HG03103 (cell line): ENCODE data around the gene ZFPL1.

Experiments
- ATAC-seq: cut with Tn5 transposase; IDR thresholded peaks from one replicate; pipeline ENCODE4 v1.9.1; 2021; ENCODE audit warnings: low read depth; ENCODE audit not compliant: unreplicated experiment

ZFPL1 gene

GRCh38 chr11:65083834-65084597 lies at the start of gene ZFPL1, which contains the start of gene CDCA5:
TSS of gene ZFPL1 (plus strand) at chr11:65084222. CDS start at chr11:65084699, 477 bp downstream.
TSS of gene CDCA5 (minus strand) at chr11:65084040. CDS start at chr11:65083978, 62 bp downstream.
- ATAC-seq: peak; percentile 80

DNA sequence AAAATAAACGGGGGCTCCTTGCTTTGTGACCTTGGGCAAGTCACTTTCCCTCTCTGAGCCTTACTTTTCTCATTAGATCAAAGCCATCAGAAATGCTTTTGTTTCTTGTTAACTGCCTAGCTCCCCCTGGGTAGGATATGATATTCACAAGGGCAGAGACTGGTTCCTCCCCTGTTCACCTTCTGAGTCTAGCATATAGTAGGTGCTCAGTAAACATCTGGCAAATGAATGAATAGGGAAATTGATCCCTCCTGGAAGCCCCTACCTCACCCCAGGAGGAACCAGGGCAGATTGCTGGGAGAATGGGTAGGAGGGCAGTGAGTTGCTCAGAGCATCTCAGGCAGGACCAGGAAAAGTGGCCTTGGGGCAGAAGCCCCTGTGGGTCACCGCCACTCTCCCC lies 49.6 kb upstream of the ZFPL1 start:
- ATAC-seq: no peak

DNA sequence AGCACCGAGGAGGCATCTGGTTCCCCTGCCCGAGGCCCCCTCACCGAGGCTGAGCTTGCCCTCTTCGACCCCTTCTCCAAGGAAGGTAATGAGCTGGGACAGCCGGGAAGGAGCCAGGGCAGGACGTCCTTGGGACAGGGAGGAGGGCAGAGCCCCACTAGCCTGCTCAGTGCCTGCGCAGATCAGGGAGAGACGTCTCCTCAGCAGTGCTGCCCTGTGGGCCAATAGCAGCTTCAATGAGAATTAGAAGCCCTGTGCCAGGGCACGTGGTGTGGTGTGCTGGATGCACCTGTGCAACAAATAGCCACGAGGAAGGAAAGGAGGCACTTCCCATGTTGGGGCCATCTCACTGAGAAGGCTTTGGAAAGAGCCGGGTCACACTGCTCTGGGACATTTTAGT lies 48.4 kb upstream of the ZFPL1 start:
- no peak for ATAC-seq

DNA sequence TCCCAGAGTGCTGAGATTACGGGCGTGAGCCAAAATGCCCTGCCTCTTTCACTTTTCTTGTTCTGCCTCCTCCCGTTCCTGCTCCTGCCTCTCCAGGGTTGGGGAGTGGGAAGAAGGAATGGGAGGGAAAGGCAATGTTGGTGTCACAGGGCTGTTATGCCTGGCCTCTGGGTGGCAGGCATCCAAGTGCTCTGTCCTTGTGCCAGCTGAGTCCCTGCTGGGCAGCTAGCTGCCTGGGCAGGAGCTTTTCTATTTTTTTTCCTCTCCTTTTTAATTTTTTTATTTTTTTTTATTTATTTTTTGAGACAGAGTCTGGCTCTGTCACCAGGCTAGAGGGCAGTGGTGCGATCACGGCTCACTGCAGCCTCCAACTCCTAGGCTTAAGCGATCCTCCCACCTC lies 47.1 kb upstream of the ZFPL1 start:
- no peak for ATAC-seq

- no peak for ATAC-seq
Observed at GRCh38 chr11:65040520-65040846, 43.5 kb upstream of the ZFPL1 start.

- peak; percentile 83 for ATAC-seq
Observed at GRCh38 chr11:65040847-65041622, 43.0 kb upstream of the ZFPL1 start, which contains the start of gene SAC3D1. TSS of gene SAC3D1 (plus strand) at chr11:65041210. CDS start at chr11:65041293, 83 bp downstream.

DNA sequence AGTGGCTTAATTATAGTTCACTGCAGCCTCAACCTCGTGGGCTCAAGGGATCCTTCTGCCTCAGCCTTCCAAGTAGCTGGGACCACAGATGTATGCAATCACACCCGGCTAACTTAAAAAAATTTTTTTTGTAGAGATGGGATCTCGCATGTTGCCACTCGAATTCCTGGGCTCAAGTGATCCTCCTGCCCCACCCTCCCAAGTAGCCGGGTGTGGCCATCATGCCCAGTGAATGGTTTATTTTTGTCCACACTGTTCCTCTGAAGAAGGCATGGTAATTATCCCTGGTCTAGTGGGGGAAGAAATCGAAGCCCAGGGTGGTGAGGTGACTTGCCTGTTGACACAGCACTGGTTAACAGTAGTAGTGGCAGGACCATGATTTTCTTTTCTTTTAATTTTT lies 41.1 kb upstream of the ZFPL1 start:
- no peak for ATAC-seq

DNA sequence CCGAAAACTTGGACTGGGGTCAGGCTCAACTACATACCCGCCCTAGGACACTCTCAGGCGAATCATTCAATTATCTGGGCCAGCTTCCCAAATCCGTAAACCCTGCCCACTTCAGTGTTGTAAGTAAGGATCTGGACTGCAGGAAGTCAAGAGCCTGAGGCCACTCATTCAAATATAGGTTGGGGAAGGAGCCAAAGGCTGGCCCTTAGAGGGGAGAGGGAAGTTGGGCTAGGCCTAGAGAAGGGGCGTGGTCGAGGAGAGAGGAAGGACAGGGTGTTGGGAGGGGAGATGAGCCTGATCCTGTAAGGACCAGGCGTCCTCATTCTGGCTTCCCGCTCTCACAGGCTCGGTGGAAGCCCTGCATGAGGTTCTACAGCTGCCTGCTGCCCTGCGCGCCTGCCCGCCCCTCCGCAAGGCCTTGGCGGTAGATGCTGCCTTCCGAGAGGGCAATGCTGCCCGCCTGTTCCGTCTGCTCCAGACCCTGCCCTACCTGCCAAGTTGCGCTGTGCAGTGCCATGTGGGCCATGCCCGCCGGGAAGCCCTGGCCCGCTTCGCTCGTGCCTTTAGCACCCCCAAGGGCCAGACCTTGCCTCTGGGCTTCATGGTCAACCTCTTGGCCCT lies 40.0 kb upstream of the ZFPL1 start:
- no peak for ATAC-seq

- no peak for ATAC-seq
Observed at GRCh38 chr11:65045061-65045460, 39.0 kb upstream of the ZFPL1 start.

DNA sequence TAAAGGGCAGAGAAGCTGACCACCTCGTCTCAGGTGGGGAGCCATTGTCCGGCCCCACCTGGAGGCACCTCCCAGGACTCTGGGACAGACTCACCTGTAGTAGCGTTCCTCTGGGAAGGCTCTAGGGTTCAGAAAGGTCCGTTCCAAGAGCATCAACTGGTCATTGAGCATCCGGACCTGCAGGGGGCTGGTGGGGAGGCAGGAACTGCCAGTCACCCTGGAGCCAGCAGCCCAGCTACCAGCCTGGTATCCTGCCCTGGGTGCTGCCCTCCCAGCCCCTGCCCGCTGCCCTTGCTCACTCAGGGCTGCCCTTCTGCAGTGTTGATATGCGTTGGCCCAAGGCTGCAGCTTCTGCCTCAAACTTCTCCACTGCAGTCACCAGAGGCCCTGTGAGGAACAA lies 38.3 kb upstream of the ZFPL1 start:
- no peak for ATAC-seq

GRCh38 chr11:65047581-65048422 lies 36.2 kb upstream of the ZFPL1 start:
- no peak for ATAC-seq

DNA sequence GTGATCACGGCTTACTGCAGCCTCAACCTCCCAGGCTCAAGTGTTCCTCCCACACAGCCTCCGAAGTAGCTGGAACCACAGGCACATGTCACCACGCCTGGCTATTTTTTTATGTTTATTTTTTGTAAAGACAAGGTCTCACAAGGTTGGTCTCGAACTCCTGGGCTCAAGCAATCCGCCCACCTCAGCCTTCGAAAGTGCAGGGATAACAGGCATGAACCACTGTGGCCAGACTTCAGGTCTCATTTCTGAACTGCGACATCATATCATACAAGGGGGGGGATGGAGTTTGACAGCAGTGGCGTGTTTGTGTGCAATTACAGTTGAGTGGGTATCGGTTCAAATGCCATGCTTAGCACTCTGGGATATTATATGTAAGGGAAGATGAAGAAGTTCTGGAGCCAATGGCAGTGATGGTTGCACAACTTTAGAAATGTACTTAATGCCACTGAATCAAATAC lies 32.6 kb upstream of the ZFPL1 start:
- no peak for ATAC-seq

DNA sequence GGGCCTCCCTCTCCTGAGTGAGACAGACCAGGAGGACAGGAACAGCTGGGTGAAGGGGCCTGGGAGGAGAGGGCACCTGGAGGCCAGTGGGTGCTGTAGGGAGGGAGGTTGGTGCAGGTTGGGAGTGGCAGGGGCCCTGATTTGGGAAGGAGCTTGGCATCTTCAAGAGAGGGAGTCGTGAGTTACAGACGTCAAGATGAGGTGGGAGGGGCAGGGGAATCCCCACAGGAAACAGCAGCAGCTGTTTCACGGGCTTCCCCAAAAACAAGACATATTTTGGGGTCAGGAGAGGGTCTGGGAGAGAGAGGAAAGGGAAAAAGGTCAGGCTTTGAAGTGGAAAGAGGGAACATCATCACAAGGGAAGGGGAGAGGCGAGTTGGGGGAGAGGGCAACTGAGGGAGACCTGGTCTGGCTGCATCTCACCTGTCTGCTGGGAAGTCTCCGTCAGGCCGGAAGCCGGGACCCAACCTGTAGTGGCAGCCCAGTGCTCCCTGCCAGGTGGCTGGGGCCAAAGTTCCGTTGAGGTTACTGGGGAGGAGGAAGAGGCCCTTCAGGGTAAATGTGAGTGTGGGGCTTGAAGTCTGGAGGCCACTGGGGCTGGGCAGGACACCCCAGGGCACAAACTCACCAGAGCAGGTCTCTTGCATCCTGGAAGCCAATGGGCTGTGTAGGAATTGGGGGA lies 30.1 kb upstream of the ZFPL1 start:
- no peak for ATAC-seq

DNA sequence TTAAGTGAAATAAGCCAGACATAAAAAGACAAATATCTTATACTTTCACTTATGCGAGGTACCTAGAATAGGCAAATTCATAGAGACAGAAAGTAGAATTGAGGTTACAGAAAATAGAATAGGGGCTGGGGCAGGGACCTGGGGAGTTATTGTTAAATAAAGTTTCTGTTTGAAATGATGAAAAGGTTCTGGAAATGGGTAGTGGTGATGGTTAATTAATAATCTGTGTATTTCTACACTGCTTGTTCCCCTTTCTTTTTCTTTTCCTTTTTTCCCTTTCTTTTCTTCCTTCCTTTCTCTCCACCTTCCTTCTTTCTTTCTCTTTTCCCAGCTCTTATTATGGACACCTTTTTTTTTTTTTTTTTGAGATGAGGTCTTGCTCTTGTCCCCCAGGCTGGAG lies 28.5 kb upstream of the ZFPL1 start:
- no peak for ATAC-seq

DNA sequence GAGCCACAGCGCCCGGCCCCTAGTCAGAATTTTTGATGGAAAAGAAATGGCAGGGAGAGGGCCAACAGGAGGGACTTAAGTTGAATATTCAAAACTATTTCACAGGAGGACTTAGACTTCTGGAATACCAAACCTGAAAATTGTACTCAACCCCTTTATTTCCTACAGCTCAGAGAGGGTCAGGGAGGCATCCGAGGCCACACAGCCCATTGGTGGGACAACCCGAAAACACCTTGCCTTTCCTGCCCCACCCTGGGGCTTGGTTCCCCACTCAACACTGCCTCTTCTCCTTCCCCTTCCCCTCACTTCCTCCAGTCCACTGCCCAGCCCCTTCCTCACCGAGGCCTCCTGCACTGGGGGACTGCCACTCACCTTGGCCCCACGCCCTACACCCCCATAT lies 27.0 kb upstream of the ZFPL1 start:
- ATAC-seq: no peak

DNA sequence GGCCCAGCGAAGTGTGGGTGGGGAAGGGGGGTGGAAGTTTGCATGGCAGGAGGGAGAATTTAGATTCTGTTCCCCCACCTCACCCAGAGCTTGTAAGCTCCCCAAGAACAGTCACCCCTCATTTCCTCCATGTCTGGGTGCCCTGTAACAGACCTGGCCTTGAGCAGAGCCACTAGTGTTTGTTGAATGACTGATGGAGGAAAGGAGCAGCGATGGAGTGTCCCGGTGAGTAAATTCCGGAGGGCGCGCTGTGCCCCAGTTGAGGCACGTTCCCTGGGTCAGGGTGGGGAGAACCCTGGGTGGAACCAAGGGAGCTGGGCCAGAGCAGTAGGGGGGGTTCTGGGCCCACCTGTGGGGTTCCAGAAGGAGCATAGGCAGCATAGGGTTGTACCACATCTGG lies 26.5 kb upstream of the ZFPL1 start:
- ATAC-seq: no peak

DNA sequence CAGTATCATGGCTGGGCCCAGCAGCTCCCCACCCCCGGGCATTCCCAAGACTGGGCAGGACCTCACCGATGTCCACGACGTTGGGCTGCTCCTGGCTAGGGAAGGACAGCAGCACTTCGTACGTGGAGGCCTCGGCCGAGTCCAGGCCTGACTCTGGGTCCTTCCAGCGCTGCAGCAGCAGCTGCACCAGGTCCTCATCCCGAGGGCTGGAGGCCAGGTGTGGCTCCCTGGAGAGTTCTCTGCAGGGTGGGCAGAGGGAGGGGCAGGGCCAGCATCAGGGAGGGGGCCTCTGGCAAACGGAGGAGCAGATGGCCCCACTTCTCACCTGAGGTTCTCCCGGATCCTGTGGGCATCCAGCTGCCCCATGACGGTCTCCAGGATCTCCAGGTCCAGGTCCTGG lies 26.0 kb upstream of the ZFPL1 start:
- ATAC-seq: no peak

DNA sequence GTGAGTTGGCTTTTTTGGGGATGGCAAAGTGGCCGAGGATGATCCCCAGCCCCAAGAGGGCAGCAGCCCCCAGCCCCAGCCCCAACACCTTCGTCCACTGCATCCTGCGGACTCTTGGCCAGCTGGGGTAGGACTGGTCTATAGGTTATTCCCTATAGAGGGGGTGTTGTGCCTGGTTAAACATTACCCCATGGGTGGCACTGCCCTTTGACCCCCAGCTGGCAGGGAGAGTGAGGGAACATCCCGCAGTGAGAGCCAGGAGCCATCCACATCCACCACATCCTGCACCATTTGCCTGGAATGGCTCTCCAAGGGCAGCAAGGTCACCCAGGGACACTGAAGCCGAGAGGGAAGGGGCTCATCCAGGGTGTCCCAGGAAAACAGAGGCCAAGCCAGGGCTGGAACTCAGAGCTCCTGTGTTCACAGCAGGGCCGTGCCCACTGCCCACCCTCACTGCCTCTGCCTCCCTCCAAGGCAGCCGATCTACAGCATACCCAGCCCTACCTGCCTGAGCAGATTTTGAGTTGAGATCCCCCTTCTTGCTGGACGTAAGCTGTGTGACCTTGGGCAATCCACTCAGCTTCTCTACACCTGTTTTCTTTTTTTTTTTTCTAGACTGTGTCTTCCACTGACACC lies 25.5 kb upstream of the ZFPL1 start, which contains the start of gene NAALADL1:
Gene NAALADL1 (minus strand): TSS at position 135 of the 636 bp plus-strand sequence. CDS start 32 bp downstream, at position 103.
- ATAC-seq: no peak

DNA sequence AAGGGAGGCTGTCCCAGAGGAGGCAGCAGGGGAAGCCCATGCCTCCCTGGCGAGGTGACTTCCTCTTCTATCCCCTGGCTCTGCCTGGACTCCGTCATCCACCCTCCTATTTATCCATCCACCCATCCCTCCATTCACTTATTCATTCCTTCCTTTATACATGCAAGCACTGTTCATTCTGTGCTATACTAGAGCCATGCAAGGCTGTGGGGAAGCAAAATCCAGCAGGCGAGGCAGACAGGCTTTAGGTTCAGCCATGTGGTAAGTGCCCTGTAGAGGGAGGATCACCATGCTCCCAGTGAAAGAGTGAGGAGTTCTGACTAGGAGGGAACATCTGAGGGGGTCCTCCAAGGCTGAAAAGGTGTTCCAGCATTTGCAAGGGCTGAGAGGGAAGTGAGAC lies 24.5 kb upstream of the ZFPL1 start:
- ATAC-seq: no peak
